H9 (cell line): ENCODE data around the gene SNX5. TPM values are rescaled to one million over a fixed set of nuclear protein-coding genes. Genes with fewer than 3 reads are reported as not detected.

Experiments used
- DNase-seq: peaks from one replicate; pipeline ENCODE4 v3.0.0-alpha.2; 2017
- H2AFZ ChIP-seq: one replicate; pipeline ENCODE4 v1.6.1; 2013; ENCODE audit warnings: mild to moderate bottlenecking, low read length, control low read depth, moderate library complexity
- H2AK5ac ChIP-seq: 2 replicates; pipeline ENCODE4 v1.6.1; 2013; ENCODE audit warnings: low read length, control low read depth, mixed read lengths; ENCODE audit not compliant: insufficient read length
- H2BK120ac ChIP-seq: one replicate; pipeline ENCODE4 v1.6.1; 2013; ENCODE audit warnings: low read depth, mild to moderate bottlenecking, low read length, control low read depth, inconsistent platforms; ENCODE audit not compliant: poor library complexity, severe bottlenecking
- H2BK12ac ChIP-seq: 2 replicates; pipeline ENCODE4 v1.6.1; 2013; ENCODE audit warnings: low read length, control low read depth, mixed read lengths, low read depth; ENCODE audit not compliant: insufficient read length
- H2BK15ac ChIP-seq: 2 replicates; pipeline ENCODE4 v1.6.1; 2013; ENCODE audit warnings: low read depth, low read length, control low read depth
- H2BK20ac ChIP-seq: one replicate; pipeline ENCODE4 v1.6.1; 2013; ENCODE audit warnings: low read depth, mild to moderate bottlenecking, low read length, control low read depth, inconsistent platforms; ENCODE audit not compliant: poor library complexity, severe bottlenecking
- H2BK5ac ChIP-seq: 2 replicates; pipeline ENCODE4 v1.6.1; 2013; ENCODE audit warnings: low read length, control low read depth, mixed read lengths; ENCODE audit not compliant: insufficient read length
- H3K14ac ChIP-seq: 2 replicates; pipeline ENCODE4 v1.6.1; 2013; ENCODE audit warnings: low read length, control low read depth; ENCODE audit not compliant: insufficient read depth
- H3K18ac ChIP-seq: 2 replicates; pipeline ENCODE4 v1.6.1; 2013; ENCODE audit warnings: low read depth, mild to moderate bottlenecking, mixed read lengths, low read length, control low read depth; ENCODE audit not compliant: insufficient read length
- H3K23ac ChIP-seq: 2 replicates; pipeline ENCODE4 v1.6.1; 2013; ENCODE audit warnings: low read length, control low read depth, mixed read lengths, low read depth; ENCODE audit not compliant: insufficient read length
- H3K23me2 ChIP-seq: 2 replicates; pipeline ENCODE4 v1.6.1; 2013; ENCODE audit warnings: low read depth, mild to moderate bottlenecking, mixed read lengths, low read length, control low read depth; ENCODE audit not compliant: insufficient read length, poor library complexity, severe bottlenecking
- H3K27ac ChIP-seq: 2 replicates; pipeline ENCODE4 v1.5.1; 2013; ENCODE audit warnings: low read length, control low read depth, mixed read lengths, low read depth; ENCODE audit not compliant: insufficient read length
- H3K27me3 ChIP-seq: 2 replicates; pipeline ENCODE4 v1.6.1; 2013; ENCODE audit warnings: low read length, control low read depth, inconsistent platforms; ENCODE audit not compliant: insufficient read depth
- H3K4ac ChIP-seq: 2 replicates; pipeline ENCODE4 v1.6.1; 2013; ENCODE audit warnings: low read depth, mild to moderate bottlenecking, control low read depth, inconsistent platforms, low read length, moderate library complexity
- H3K4me1 ChIP-seq: 2 replicates; pipeline ENCODE4 v1.6.1; 2013; ENCODE audit warnings: low read length, control low read depth, inconsistent platforms; ENCODE audit not compliant: insufficient read depth
- H3K4me2 ChIP-seq: 2 replicates; pipeline ENCODE4 v1.6.1; 2013; ENCODE audit warnings: low read length, control low read depth, mixed read lengths; ENCODE audit not compliant: insufficient read length, insufficient read depth
- H3K56ac ChIP-seq: 2 replicates; pipeline ENCODE4 v1.6.1; 2013; ENCODE audit warnings: low read depth, mild to moderate bottlenecking, mixed read lengths, low read length, control low read depth; ENCODE audit not compliant: insufficient read length
- H3K79me1 ChIP-seq: 2 replicates; pipeline ENCODE4 v1.6.1; 2013; ENCODE audit warnings: low read depth, mild to moderate bottlenecking, moderate library complexity, low read length, control low read depth, inconsistent platforms; ENCODE audit not compliant: insufficient read depth, poor library complexity, severe bottlenecking
- H3K79me2 ChIP-seq: 2 replicates; pipeline ENCODE4 v1.6.1; 2013; ENCODE audit warnings: low read length, control low read depth, inconsistent platforms; ENCODE audit not compliant: insufficient read depth
- H3K9ac ChIP-seq: 2 replicates; pipeline ENCODE4 v1.6.1; 2013; ENCODE audit warnings: low read length, control low read depth, mixed read lengths; ENCODE audit not compliant: insufficient read length; ENCODE audit errors: extremely low read depth
- H3K9me3 ChIP-seq: one replicate; pipeline ENCODE4 v1.6.1; 2013; ENCODE audit warnings: low read depth, low read length, inconsistent platforms; ENCODE audit not compliant: control insufficient read depth
- H3T11ph ChIP-seq: one replicate; pipeline ENCODE4 v1.6.1; 2013; ENCODE audit warnings: mild to moderate bottlenecking, low read length, control low read depth, inconsistent platforms
- H4K20me1 ChIP-seq: one replicate; pipeline ENCODE4 v1.6.1; 2013; ENCODE audit not compliant: control insufficient read depth, insufficient read length, insufficient read depth
- H4K5ac ChIP-seq: 2 replicates; pipeline ENCODE4 v1.6.1; 2013; ENCODE audit warnings: low read depth, mild to moderate bottlenecking, mixed read lengths, low read length, control low read depth; ENCODE audit not compliant: insufficient read length
- H4K8ac ChIP-seq: replicated peaks from 2 replicates; pipeline ENCODE4 v1.6.1; 2013; ENCODE audit warnings: low read length, control low read depth, mixed read lengths, low read depth; ENCODE audit not compliant: insufficient read length
- H4K91ac ChIP-seq: 2 replicates; pipeline ENCODE4 v1.6.1; 2013; ENCODE audit warnings: low read depth, mild to moderate bottlenecking, moderate library complexity, mixed read lengths, low read length, control low read depth; ENCODE audit not compliant: insufficient read length
- H3K27ac Mint-ChIP-seq, 3 experiments: 2 replicates in 2 of 3; 3 replicates in 1 of 3; pipeline ENCODE4 v1.8.0; 2020 to 2021; ENCODE audit warnings: mixed read lengths in 3 of 3, mild to moderate bottlenecking in 1 of 3, moderate library complexity in 1 of 3
- H3K27me3 Mint-ChIP-seq: 2 replicates; pipeline ENCODE4 v1.8.0; 2021; ENCODE audit warnings: low read depth, mild to moderate bottlenecking, moderate library complexity, mixed read lengths
- H3K36me3 Mint-ChIP-seq, 3 experiments: 2 replicates in 2 of 3; 3 replicates in 1 of 3; pipeline ENCODE4 v1.8.0; 2020 to 2021; ENCODE audit warnings: low read depth in 3 of 3, mixed read lengths in 3 of 3; ENCODE audit not compliant: insufficient read depth in 1 of 3
- H3K4me1 Mint-ChIP-seq, 2 experiments: 2 replicates each; pipeline ENCODE4 v1.8.0; 2020; ENCODE audit warnings: mixed read lengths in 2 of 2
- H3K4me3 Mint-ChIP-seq, 2 experiments: 2 replicates in 1 of 2; 3 replicates in 1 of 2; pipeline ENCODE4 v1.8.0; 2020 to 2021; ENCODE audit warnings: mild to moderate bottlenecking in 2 of 2, mixed read lengths in 2 of 2, moderate library complexity in 1 of 2
- H3K9me3 Mint-ChIP-seq, 2 experiments: 2 replicates in 1 of 2; 3 replicates in 1 of 2; pipeline ENCODE4 v1.8.0; 2020; ENCODE audit warnings: mild to moderate bottlenecking in 2 of 2, mixed read lengths in 2 of 2, moderate library complexity in 1 of 2
- WGBS: extraction: QIAGEN DNeasy Blood & Tissue Kit; methylation state at CpG from one replicate; pipeline ENCODE4 v1.1.7; 2013; ENCODE audit warnings: missing lambda C conversion rate, low lambda C conversion rate, mixed read lengths; ENCODE audit not compliant: insufficient read length; ENCODE audit errors: extremely low coverage; 5-methylcytosine and 5-hydroxymethylcytosine counted together
- total RNA-seq: library from RNA; stranded (reverse); gene quantifications from 2 replicates; pipeline ENCODE4 v1.2.1, GENCODE V29; 2021
- TF ChIP-seq, protein P1 (sequence below): fragments of 200-600 bp; sonication (generic); conservative IDR thresholded peaks from 3 replicates; pipeline ENCODE4 v1.8.0; 2021; ENCODE audit warnings: antibody characterized with exemption, mild to moderate bottlenecking

Gene SNX5
- total RNA-seq, 1 experiment from 2014 or later: 194 TPM

DNA sequence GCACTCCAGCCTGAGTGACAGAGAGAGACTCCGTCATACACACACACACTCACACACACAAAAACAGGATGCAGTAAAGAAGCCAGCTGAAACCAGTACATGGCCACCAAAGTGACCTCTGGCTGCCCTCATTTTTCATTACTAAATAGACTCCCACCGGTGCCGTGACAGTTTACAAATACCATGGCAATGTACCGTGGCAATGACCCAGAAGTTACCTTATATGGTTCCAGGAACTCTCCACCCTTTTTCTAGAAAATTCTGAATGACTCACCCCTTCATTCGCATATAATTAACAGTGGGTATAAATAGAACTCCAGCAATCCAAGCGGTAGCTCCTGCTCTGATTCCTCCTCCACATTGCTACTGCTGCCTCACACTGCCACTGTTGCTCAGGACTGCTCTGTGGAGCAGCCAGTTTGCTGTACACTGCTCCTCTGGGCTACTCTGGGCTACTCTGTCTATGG is 57.7 kb downstream of the SNX5 start:
- H4K91ac ChIP-seq: no peak overlapping the region
- Mint-ChIP-seq H3K36me3 (no peaks in the 10 kb centered on the region), H3K4me1 (peaks cover 0 to 9% of the 10 kb centered on the region in 2 experiments; a peak in 2 of 4 replicates), H3K27ac (no peak overlapping the region), H3K9me3 (no peaks in the 10 kb centered on the region), H3K27me3 (no peaks in the 10 kb centered on the region), H3K4me3 (no peak overlapping the region)
- no peaks in the 10 kb centered on the region for H3K23me2 ChIP-seq
- H3K27ac ChIP-seq: no peak overlapping the region
- no peaks in the 10 kb centered on the region for H3K79me1 ChIP-seq
- no peak overlapping the region for H4K8ac ChIP-seq
- no peaks in the 10 kb centered on the region for H3K9me3 ChIP-seq
- no peak overlapping the region for H3K4me2 ChIP-seq
- no peaks in the 10 kb centered on the region for H3K4me1 ChIP-seq
- no peak overlapping the region for H3K23ac ChIP-seq
- H3K18ac ChIP-seq: no peak overlapping the region
- H3T11ph ChIP-seq: no peak overlapping the region
- no peak overlapping the region for H3K56ac ChIP-seq
- no peak overlapping the region for H2BK12ac ChIP-seq
- no peak overlapping the region for H2BK15ac ChIP-seq
- no peak overlapping the region for H2AK5ac ChIP-seq
- H3K14ac ChIP-seq: no peak overlapping the region
- WGBS: no CpG with 5 or more reads among the region's 6 CpGs
- H3K27me3 ChIP-seq: no peaks in the 10 kb centered on the region
- H2BK120ac ChIP-seq: no peak overlapping the region
- TF ChIP-seq, protein P1, sequence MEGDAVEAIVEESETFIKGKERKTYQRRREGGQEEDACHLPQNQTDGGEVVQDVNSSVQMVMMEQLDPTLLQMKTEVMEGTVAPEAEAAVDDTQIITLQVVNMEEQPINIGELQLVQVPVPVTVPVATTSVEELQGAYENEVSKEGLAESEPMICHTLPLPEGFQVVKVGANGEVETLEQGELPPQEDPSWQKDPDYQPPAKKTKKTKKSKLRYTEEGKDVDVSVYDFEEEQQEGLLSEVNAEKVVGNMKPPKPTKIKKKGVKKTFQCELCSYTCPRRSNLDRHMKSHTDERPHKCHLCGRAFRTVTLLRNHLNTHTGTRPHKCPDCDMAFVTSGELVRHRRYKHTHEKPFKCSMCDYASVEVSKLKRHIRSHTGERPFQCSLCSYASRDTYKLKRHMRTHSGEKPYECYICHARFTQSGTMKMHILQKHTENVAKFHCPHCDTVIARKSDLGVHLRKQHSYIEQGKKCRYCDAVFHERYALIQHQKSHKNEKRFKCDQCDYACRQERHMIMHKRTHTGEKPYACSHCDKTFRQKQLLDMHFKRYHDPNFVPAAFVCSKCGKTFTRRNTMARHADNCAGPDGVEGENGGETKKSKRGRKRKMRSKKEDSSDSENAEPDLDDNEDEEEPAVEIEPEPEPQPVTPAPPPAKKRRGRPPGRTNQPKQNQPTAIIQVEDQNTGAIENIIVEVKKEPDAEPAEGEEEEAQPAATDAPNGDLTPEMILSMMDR: no peak
- H3K79me2 ChIP-seq: no peaks in the 10 kb centered on the region
- H4K20me1 ChIP-seq: no peaks in the 10 kb centered on the region
- H4K5ac ChIP-seq: no peak overlapping the region
- H3K9ac ChIP-seq: no peak overlapping the region
- no peak overlapping the region for H3K4ac ChIP-seq
- H2BK5ac ChIP-seq: no peak overlapping the region
- no peak overlapping the region for H2BK20ac ChIP-seq
- no peak overlapping the region for H2AFZ ChIP-seq
- DNase-seq: no peak
